ENCODE measurements around the gene CUL1. TPM values are rescaled to one million over a fixed set of nuclear protein-coding genes. Genes with fewer than 3 reads are reported as not detected.

The CUL1 gene
- total RNA-seq, 2 experiments from 2014 or later: 40.5 to 56.6 TPM

DNA sequence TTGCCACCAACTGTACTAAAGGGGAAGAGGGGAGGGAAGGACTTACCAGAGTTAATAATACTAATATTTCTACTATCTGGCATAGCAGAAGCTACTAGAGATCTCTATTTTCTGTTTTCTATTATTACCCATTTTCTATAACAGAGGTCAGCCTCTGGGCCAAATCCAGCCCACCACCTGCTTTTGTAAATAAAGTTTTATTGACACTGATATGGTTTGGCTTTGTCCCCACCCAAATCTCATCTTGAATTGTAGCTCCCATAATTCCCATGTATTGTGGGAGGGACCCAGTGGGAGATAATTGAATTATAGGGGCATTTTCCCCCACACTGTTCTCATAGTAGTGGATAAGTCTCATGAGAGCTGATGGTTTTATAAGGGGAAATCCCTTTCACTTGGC lies 45.9 kb upstream of the CUL1 start:
- no peaks in the 10 kb centered on the region for H3K4me1 ChIP-seq (ENCODE audit: insufficient read depth, low read length, poor library complexity, severe bottlenecking)
- no peak for DNase-seq (ENCODE audit: low spot score)
- no peaks in the 10 kb centered on the region for H3K79me2 ChIP-seq (ENCODE audit: insufficient read depth, low read depth, low read length)
- no peaks in the 10 kb centered on the region for H3K9me2 ChIP-seq (ENCODE audit: insufficient read depth, low read length)
- POLR2A ChIA-PET: no interaction called here
- no peaks in the 10 kb centered on the region for H3K9me3 ChIP-seq (ENCODE audit: low read length)
- no TSS peak for BruUV-seq (replicated peaks)
- no peaks in the 10 kb centered on the region for H4K20me1 ChIP-seq (ENCODE audit: insufficient read depth, low read length)
- no peaks in the 10 kb centered on the region for H3K36me3 ChIP-seq (ENCODE audit: insufficient read depth, low read length)
- no peak overlapping the region for H3K4me3 ChIP-seq (ENCODE audit: low read depth, low read length, poor library complexity, severe bottlenecking)
- CTCF ChIA-PET (ENCODE audit: unreplicated experiment): no interaction called here
- intact Hi-C loops (cut with micrococcal nuclease; ENCODE audit: unreplicated experiment): no loop called here
- TF ChIP-seq, protein P1, sequence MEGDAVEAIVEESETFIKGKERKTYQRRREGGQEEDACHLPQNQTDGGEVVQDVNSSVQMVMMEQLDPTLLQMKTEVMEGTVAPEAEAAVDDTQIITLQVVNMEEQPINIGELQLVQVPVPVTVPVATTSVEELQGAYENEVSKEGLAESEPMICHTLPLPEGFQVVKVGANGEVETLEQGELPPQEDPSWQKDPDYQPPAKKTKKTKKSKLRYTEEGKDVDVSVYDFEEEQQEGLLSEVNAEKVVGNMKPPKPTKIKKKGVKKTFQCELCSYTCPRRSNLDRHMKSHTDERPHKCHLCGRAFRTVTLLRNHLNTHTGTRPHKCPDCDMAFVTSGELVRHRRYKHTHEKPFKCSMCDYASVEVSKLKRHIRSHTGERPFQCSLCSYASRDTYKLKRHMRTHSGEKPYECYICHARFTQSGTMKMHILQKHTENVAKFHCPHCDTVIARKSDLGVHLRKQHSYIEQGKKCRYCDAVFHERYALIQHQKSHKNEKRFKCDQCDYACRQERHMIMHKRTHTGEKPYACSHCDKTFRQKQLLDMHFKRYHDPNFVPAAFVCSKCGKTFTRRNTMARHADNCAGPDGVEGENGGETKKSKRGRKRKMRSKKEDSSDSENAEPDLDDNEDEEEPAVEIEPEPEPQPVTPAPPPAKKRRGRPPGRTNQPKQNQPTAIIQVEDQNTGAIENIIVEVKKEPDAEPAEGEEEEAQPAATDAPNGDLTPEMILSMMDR (conservative IDR thresholded peaks at IDR 0.05; ENCODE audit: low read length): no peak
- no peak for TF ChIP-seq EZH2phosphoT487 (IDR thresholded peaks at IDR 0.05; ENCODE audit: borderline replicate concordance, low read depth, low read length)
- no peak overlapping the region for H3K27ac ChIP-seq (ENCODE audit: low read depth, low read length, poor library complexity, severe bottlenecking)
- H3K4me2 ChIP-seq (ENCODE audit: low read length): no peak overlapping the region
- H2AFZ ChIP-seq (ENCODE audit: low read length): no peak overlapping the region

DNA sequence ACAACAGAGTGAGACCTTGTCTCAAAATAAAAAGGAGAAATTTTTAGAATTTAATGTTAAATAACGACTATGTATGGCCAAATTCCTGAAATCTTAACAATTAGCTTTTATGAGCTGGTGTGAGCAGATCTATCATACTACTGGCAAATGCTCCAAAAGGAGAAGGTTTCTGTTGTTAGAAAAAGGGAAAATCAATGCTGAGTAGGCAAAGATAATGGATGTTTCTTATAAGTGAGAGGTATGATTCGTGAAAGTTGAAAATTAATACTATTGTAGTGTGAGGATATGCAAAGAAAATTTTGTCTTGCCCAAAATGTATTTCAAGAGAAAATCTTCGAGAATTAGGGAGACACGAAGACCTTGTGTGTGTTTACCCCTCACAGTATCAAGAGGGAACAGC lies 40.8 kb upstream of the CUL1 start:
- TF ChIP-seq, protein P1 (conservative IDR thresholded peaks at IDR 0.05; ENCODE audit: low read length): no peak
- no peak for TF ChIP-seq EZH2phosphoT487 (IDR thresholded peaks at IDR 0.05; ENCODE audit: borderline replicate concordance, low read depth, low read length)
- Histone ChIP-seq H3K4me1 (ENCODE audit: insufficient read depth, low read length, poor library complexity, severe bottlenecking) (no peaks in the 10 kb centered on the region), H3K4me3 (ENCODE audit: low read depth, low read length, poor library complexity, severe bottlenecking) (no peak overlapping the region), H3K36me3 (ENCODE audit: insufficient read depth, low read length) (no peaks in the 10 kb centered on the region), H3K79me2 (ENCODE audit: insufficient read depth, low read depth, low read length) (no peaks in the 10 kb centered on the region), H2AFZ (ENCODE audit: low read length) (no peak overlapping the region), H3K4me2 (ENCODE audit: low read length) (no peak overlapping the region), H3K9me2 (ENCODE audit: insufficient read depth, low read length) (no peaks in the 10 kb centered on the region), H4K20me1 (ENCODE audit: insufficient read depth, low read length) (no peaks in the 10 kb centered on the region), H3K27ac (ENCODE audit: low read depth, low read length, poor library complexity, severe bottlenecking) (no peak overlapping the region), H3K9me3 (ENCODE audit: low read length) (no peaks in the 10 kb centered on the region)
- intact Hi-C loops (cut with micrococcal nuclease; ENCODE audit: unreplicated experiment): no loop called here
- CTCF ChIA-PET (ENCODE audit: unreplicated experiment): no interaction called here
- BruUV-seq (replicated peaks): no TSS peak
- POLR2A ChIA-PET: interaction anchor here (1.2 kb wide), 1 partner anchor 17 kb away, joined by 5 read pairs; no protein-coding TSS in a partner anchor
- no peak for DNase-seq (ENCODE audit: low spot score)

DNA sequence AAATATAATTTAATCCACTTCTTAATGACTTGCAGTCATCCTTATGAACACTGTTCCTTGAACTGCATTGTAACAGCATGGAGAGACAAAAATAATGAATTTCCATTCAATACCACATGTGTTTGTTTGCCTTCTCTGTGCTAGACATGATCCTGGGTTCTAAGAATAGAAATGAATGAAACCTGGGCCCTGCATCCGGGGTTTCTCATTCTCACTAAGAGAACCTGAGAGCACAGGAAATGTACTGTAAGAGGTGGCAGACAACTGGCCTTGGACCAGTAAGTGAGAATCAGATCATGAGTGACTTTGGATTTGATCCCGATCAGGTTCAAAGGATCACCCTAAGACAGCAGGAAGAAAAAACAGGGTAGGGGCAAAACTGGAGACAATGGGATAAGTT lies 37.2 kb upstream of the CUL1 start:
- Histone ChIP-seq H3K36me3 (ENCODE audit: insufficient read depth, low read length) (no peaks in the 10 kb centered on the region), H3K9me2 (ENCODE audit: insufficient read depth, low read length) (no peaks in the 10 kb centered on the region), H2AFZ (ENCODE audit: low read length) (no peak overlapping the region), H3K4me2 (ENCODE audit: low read length) (no peak overlapping the region), H3K9me3 (ENCODE audit: low read length) (no peaks in the 10 kb centered on the region), H3K4me3 (ENCODE audit: low read depth, low read length, poor library complexity, severe bottlenecking) (no peak overlapping the region), H4K20me1 (ENCODE audit: insufficient read depth, low read length) (no peaks in the 10 kb centered on the region), H3K79me2 (ENCODE audit: insufficient read depth, low read depth, low read length) (no peaks in the 10 kb centered on the region), H3K4me1 (ENCODE audit: insufficient read depth, low read length, poor library complexity, severe bottlenecking) (no peaks in the 10 kb centered on the region), H3K27ac (ENCODE audit: low read depth, low read length, poor library complexity, severe bottlenecking) (no peak overlapping the region)
- intact Hi-C loops (cut with micrococcal nuclease; ENCODE audit: unreplicated experiment): no loop called here
- no peak for DNase-seq (ENCODE audit: low spot score)
- ChIA-PET POLR2A (no interaction called here), CTCF (ENCODE audit: unreplicated experiment) (no interaction called here)
- no TSS peak for BruUV-seq (replicated peaks)
- TF ChIP-seq, protein P1 (conservative IDR thresholded peaks at IDR 0.05; ENCODE audit: low read length): no peak
- TF ChIP-seq EZH2phosphoT487 (IDR thresholded peaks at IDR 0.05; ENCODE audit: borderline replicate concordance, low read depth, low read length): no peak

Data from OCI-LY7 (cell line).